Lung (tissue), 12 donors: ENCODE data around the gene CDH4. TPM values are rescaled to one million over a fixed set of nuclear protein-coding genes. Genes with fewer than 3 reads are reported as not detected.

Experiments
- ATAC-seq: fragments of 200-7000 bp; cut with Tn5 transposase; one replicate; pipeline ENCODE4 v1.9.1; 2020; ENCODE audit warnings: moderate number of reproducible peaks; ENCODE audit not compliant: insufficient read depth, low FRiP score
- DNase-seq, 3 donors: peaks; one replicate each; pipeline ENCODE4 v3.0.0-alpha.2; 2013 to 2017
- H3K27ac ChIP-seq, 2 donors: one replicate each; pipeline ENCODE4 v1.5.1; 2013; ENCODE audit warnings: mild to moderate bottlenecking in 2 of 2, moderate library complexity in 2 of 2, control low read depth in 1 of 2, inconsistent platforms in 1 of 2, low read depth in 1 of 2, low read length in 1 of 2
- H3K27me3 ChIP-seq, 3 donors: one replicate each; pipeline ENCODE4 v1.5.1; 2013; ENCODE audit warnings: low read length in 2 of 3; ENCODE audit not compliant: control insufficient read depth in 3 of 3, insufficient read depth in 3 of 3
- H3K36me3 ChIP-seq, 4 donors: one replicate each; pipeline ENCODE4 v1.5.1; 2013; ENCODE audit warnings: low read length in 4 of 4, mild to moderate bottlenecking in 1 of 4, moderate library complexity in 1 of 4; ENCODE audit not compliant: control insufficient read depth in 4 of 4, insufficient read depth in 4 of 4
- H3K4me1 ChIP-seq, 5 donors: one replicate each; pipeline ENCODE4 v1.5.1; 2013; ENCODE audit warnings: low read length in 5 of 5, mild to moderate bottlenecking in 2 of 5, moderate library complexity in 1 of 5; ENCODE audit not compliant: control insufficient read depth in 5 of 5, insufficient read depth in 5 of 5
- H3K4me3 ChIP-seq: one replicate; pipeline ENCODE4 v1.5.1; 2013; ENCODE audit warnings: mild to moderate bottlenecking, control low read depth, moderate library complexity
- H3K9ac ChIP-seq, 2 donors: one replicate each; pipeline ENCODE4 v1.5.1; 2013; ENCODE audit warnings: low read length in 2 of 2, control low read depth in 1 of 2; ENCODE audit not compliant: insufficient read depth in 1 of 2
- H3K9me3 ChIP-seq, 4 donors: one replicate each; pipeline ENCODE4 v1.5.1; 2013; ENCODE audit warnings: low read length in 3 of 4, mild to moderate bottlenecking in 1 of 4, moderate library complexity in 1 of 4; ENCODE audit not compliant: control insufficient read depth in 4 of 4, insufficient read depth in 3 of 4
- WGBS, 2 donors: extraction: QIAGEN DNeasy Blood & Tissue Kit; methylation state at CpG; one replicate each; pipeline ENCODE4 v1.1.7; 2013; 5-methylcytosine and 5-hydroxymethylcytosine counted together
- polyA plus RNA-seq, 2 donors: library from polyadenylated mRNA; stranded (reverse); fragments of 200-250 nt; gene quantifications; one replicate each; pipeline ENCODE4 v1.2.1, GENCODE V29; 2013
- total RNA-seq, 2 donors: library from RNA; depleted of rRNA in 1 of 2; stranded (reverse); fragments of >200 nt in 1 of 2; gene quantifications; one replicate each; pipeline ENCODE4 v1.2.1, GENCODE V29; 2014 to 2021
- TF ChIP-seq, protein P1 (sequence below): IDR thresholded peaks from 2 replicates; pipeline ENCODE4 v1.5.1; 2012; ENCODE audit warnings: mild to moderate bottlenecking; ENCODE audit errors: control extremely low read depth, extremely low read depth
- donor health status: control.
- donor health status: control.
- donor health status: Bipolar disorder and iron deficiency.
- donor health status: healthy.
- donor health status: DM: yes; HTN: yes; CAD: no.

Gene CDH4
- total and polyA plus RNA-seq, 4 donors = 0.10 to 2.1 (median 0.34) TPM

GRCh38 chr20:61257611-61258010 lies 5.5 kb downstream of the CDH4 start:
- H3K9me3 ChIP-seq = peaks cover 0 to 14% (median 2%) of the 10 kb centered on the region in 4 donors
- peaks cover 2 to 46% (median 17%) of the 10 kb centered on the region in 3 donors for H3K27me3 ChIP-seq
- WGBS, 2 donors = 86 to 90% methylated on average over 20 of the region's 20 CpGs
- H3K9ac ChIP-seq = no peak overlapping the region
- no peak overlapping the region for H3K4me3 ChIP-seq
- ATAC-seq = no peak
- TF ChIP-seq, protein P1, sequence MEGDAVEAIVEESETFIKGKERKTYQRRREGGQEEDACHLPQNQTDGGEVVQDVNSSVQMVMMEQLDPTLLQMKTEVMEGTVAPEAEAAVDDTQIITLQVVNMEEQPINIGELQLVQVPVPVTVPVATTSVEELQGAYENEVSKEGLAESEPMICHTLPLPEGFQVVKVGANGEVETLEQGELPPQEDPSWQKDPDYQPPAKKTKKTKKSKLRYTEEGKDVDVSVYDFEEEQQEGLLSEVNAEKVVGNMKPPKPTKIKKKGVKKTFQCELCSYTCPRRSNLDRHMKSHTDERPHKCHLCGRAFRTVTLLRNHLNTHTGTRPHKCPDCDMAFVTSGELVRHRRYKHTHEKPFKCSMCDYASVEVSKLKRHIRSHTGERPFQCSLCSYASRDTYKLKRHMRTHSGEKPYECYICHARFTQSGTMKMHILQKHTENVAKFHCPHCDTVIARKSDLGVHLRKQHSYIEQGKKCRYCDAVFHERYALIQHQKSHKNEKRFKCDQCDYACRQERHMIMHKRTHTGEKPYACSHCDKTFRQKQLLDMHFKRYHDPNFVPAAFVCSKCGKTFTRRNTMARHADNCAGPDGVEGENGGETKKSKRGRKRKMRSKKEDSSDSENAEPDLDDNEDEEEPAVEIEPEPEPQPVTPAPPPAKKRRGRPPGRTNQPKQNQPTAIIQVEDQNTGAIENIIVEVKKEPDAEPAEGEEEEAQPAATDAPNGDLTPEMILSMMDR = no peak
- H3K36me3 ChIP-seq = no peaks in the 10 kb centered on the region
- no peak overlapping the region for H3K27ac ChIP-seq
- DNase-seq = no peak
- H3K4me1 ChIP-seq = peaks cover 0 to 10% (median 3%) of the 10 kb centered on the region in 5 donors

- H3K9ac ChIP-seq = no peak overlapping the region
- WGBS, 2 donors = 78 to 96% methylated on average over 3 of the region's 3 CpGs
- peaks cover 0 to 7% (median 2%) of the 10 kb centered on the region in 4 donors for H3K9me3 ChIP-seq
- H3K4me1 ChIP-seq = peaks cover 0 to 3% (median 0%) of the 10 kb centered on the region in 5 donors
- peaks cover 0 to 42% (median 2%) of the 10 kb centered on the region in 3 donors for H3K27me3 ChIP-seq
- no peak overlapping the region for H3K27ac ChIP-seq
- H3K4me3 ChIP-seq = no peak overlapping the region
- DNase-seq = no peak
- TF ChIP-seq, protein P1 = no peak
- peaks cover 0 to 5% (median 1%) of the 10 kb centered on the region in 4 donors for H3K36me3 ChIP-seq
- no peak for ATAC-seq
These were observed 7.7 kb downstream of the CDH4 start for GRCh38 chr20:61259741-61260140.

DNA sequence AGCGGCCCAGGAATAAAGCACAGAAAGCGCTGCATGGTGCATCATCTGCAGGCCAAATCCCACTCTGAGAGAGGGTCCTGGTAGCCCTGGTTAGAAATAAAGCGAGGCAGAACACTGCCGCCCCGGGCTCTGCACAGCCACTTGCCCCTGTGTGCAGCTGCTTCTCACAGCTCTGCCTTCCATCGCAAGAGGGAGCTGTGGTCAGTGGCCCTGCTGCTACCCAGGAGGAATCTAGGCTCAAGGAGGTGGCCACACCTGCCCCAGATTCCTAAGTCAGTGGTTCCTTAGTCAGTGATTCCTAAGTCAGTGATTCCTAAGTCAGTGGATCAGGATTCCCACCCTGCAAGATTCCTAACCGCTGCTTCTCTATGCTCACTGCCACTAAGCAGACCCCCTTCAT lies 8.8 kb downstream of the CDH4 start:
- H3K4me1 ChIP-seq = no peaks in the 10 kb centered on the region
- H3K4me3 ChIP-seq = no peak overlapping the region
- peaks cover 0 to 10% (median 2%) of the 10 kb centered on the region in 4 donors for H3K9me3 ChIP-seq
- no peak for ATAC-seq
- peaks cover 0 to 30% (median 2%) of the 10 kb centered on the region in 3 donors for H3K27me3 ChIP-seq
- DNase-seq = no peak
- no peak overlapping the region for H3K27ac ChIP-seq
- TF ChIP-seq, protein P1 = no peak
- no peak overlapping the region for H3K9ac ChIP-seq
- peaks cover 0 to 5% (median 1%) of the 10 kb centered on the region in 4 donors for H3K36me3 ChIP-seq
- 77 to 90% methylated on average over 7 of the region's 7 CpGs for WGBS, 2 donors

DNA sequence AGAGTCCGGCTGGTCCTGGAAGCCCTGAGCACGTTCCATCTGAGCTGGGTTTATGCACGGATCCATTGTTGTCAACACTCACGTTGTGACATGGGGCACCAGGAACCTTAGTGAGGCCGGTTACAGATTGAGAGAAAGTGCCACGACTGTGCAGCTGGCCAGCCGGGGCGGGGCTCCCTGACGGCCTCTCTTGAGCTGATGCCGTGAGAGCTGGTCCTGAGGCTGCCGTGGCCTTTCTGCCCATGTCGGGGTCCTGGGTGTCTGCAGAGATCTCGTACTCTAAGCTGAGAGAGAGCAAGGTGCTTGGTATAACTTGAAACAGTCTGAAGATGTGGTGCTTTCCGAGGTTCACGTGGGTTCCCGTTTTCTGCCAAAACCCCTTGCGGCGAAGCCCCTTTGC lies 10.0 kb downstream of the CDH4 start:
- no peak overlapping the region for H3K4me3 ChIP-seq
- TF ChIP-seq, protein P1 = no peak
- no peak overlapping the region for H3K27ac ChIP-seq
- H3K4me1 ChIP-seq = no peaks in the 10 kb centered on the region
- peaks cover 0 to 5% (median 1%) of the 10 kb centered on the region in 4 donors for H3K36me3 ChIP-seq
- ATAC-seq = no peak
- H3K27me3 ChIP-seq = peaks cover 0 to 32% (median 2%) of the 10 kb centered on the region in 3 donors
- peaks cover 0 to 10% (median 2%) of the 10 kb centered on the region in 4 donors for H3K9me3 ChIP-seq
- no peak for DNase-seq
- no peak overlapping the region for H3K9ac ChIP-seq
- WGBS, 2 donors = 81 to 93% methylated on average over 18 of the region's 18 CpGs
